SK-N-SH (cell line): ENCODE data around the gene C21orf91. TPM values are rescaled to one million over a fixed set of nuclear protein-coding genes. Genes with fewer than 3 reads are reported as not detected.

ENCODE experiments used
- CTCF ChIA-PET: fragments of 300-600, 350-600 bp; formaldehyde crosslinking; extraction: SDS; loops from one replicate; lab custom pipeline; 2021; lab: Yijun Ruan, JAX
- POLR2A ChIA-PET: fragments of 350-600 bp; sonication (Branson Sonifier 250); formaldehyde crosslinking; extraction: SDS; loops from one replicate; lab custom pipeline; 2020; ENCODE audit warnings: antibody characterized with exemption, inconsistent platforms; lab: Yijun Ruan, JAX
- DNase-seq: peaks from one replicate; pipeline ENCODE4 v3.0.0; 2012
- H2AFZ ChIP-seq: fragments of 200-600 bp; sonication (generic); 2 replicates; pipeline ENCODE4 v1.8.1; 2016; ENCODE audit warnings: antibody characterized with exemption, mild to moderate bottlenecking, low read depth
- H3F3A ChIP-seq: fragments of 200-600 bp; sonication (generic); replicated peaks from 2 replicates; pipeline ENCODE3; 2016; ENCODE audit warnings: antibody characterized with exemption, mild to moderate bottlenecking; ENCODE audit not compliant: insufficient read depth
- H3K27ac ChIP-seq, 2 experiments: fragments of 200-500 bp in 1 of 2; fragments of 200-600 bp in 1 of 2; sonication (Bioruptor generic) in 1 of 2; sonication (generic), shearing (Covaris generic) in 1 of 2; 2 replicates each; pipeline versions ENCODE4 v1.5.1 to v1.6.1; 2014 to 2016; ENCODE audit warnings: low read depth in 2 of 2, inconsistent platforms in 1 of 2, low read length in 1 of 2, mild to moderate bottlenecking in 1 of 2, mixed read lengths in 1 of 2
- H3K27me3 ChIP-seq: fragments of 200-600 bp; sonication (generic), shearing (Covaris generic); 2 replicates; pipeline ENCODE4 v1.6.1; 2016; ENCODE audit warnings: mixed run types; ENCODE audit not compliant: insufficient read depth
- H3K36me3 ChIP-seq, 2 experiments: fragments of 200-500 bp in 1 of 2; fragments of 200-600 bp in 1 of 2; sonication (Bioruptor generic) in 1 of 2; sonication (generic) in 1 of 2; replicated peaks in 1 of 2; 2 replicates each; pipeline versions ENCODE3 to v1.5.1; 2014 to 2016; ENCODE audit warnings: low read length in 1 of 2, mild to moderate bottlenecking in 1 of 2; ENCODE audit not compliant: insufficient read depth in 2 of 2, control insufficient read depth in 1 of 2
- H3K4me1 ChIP-seq, 2 experiments: fragments of 200-500 bp in 1 of 2; fragments of 200-600 bp in 1 of 2; sonication (Bioruptor generic) in 1 of 2; sonication (generic), shearing (Covaris generic) in 1 of 2; 2 replicates each; pipeline versions ENCODE4 v1.5.1 to v1.6.1; 2014 to 2016; ENCODE audit warnings: low read depth in 1 of 2, low read length in 1 of 2, mixed run types in 1 of 2; ENCODE audit not compliant: insufficient read depth in 2 of 2, control insufficient read depth in 1 of 2
- H3K4me2 ChIP-seq: fragments of 200-600 bp; sonication (generic), shearing (Covaris generic); 2 replicates; pipeline ENCODE4 v1.6.1; 2017; ENCODE audit warnings: mixed run types
- H3K4me3 ChIP-seq, 2 experiments: fragments of 200-500 bp in 1 of 2; fragments of 200-600 bp in 1 of 2; sonication (Bioruptor generic) in 1 of 2; sonication (generic), shearing (Covaris generic) in 1 of 2; 2 replicates each; pipeline versions ENCODE4 v1.5.1 to v1.8.1; 2014 to 2016; ENCODE audit warnings: low read depth in 2 of 2, inconsistent platforms in 1 of 2, low read length in 1 of 2, mild to moderate bottlenecking in 1 of 2, mixed read lengths in 1 of 2, moderate library complexity in 1 of 2
- H3K79me2 ChIP-seq: fragments of 200-600 bp; sonication (generic); 2 replicates; pipeline ENCODE4 v1.8.1; 2017; ENCODE audit warnings: mild to moderate bottlenecking; ENCODE audit not compliant: insufficient read depth
- H3K9ac ChIP-seq: fragments of 200-600 bp; sonication (generic); 2 replicates; pipeline ENCODE4 v1.6.1; 2017; ENCODE audit warnings: mixed run types
- H3K9me2 ChIP-seq: fragments of 200-600 bp; sonication (generic); 2 replicates; pipeline ENCODE4 v1.6.1; 2017; ENCODE audit warnings: mixed run types
- H3K9me3 ChIP-seq: fragments of 200-600 bp; sonication (generic); 2 replicates; pipeline ENCODE4 v1.6.1; 2017; ENCODE audit warnings: mixed run types, mild to moderate bottlenecking, moderate library complexity
- H4K20me1 ChIP-seq: fragments of 200-600 bp; sonication (generic); 2 replicates; pipeline ENCODE4 v1.6.1; 2017; ENCODE audit warnings: mild to moderate bottlenecking, mixed run types; ENCODE audit not compliant: insufficient read depth
- ELF1 ChIP-seq: IDR thresholded peaks from 2 replicates; pipeline ENCODE4 v1.4.0; 2012
- FOXJ3 ChIP-seq: sonication (generic); formaldehyde crosslinking; IDR thresholded peaks from 2 replicates; pipeline ENCODE4 v1.5.1; 2020; ENCODE audit warnings: mild to moderate bottlenecking, missing genetic modification reagents
- MEF2A ChIP-seq: IDR thresholded peaks from 2 replicates; pipeline ENCODE4 v1.4.0; 2012; ENCODE audit warnings: low read depth, borderline replicate concordance
- NFIC ChIP-seq: IDR thresholded peaks from 2 replicates; pipeline ENCODE4 v1.4.0; 2012; ENCODE audit warnings: borderline replicate concordance
- POLR2AphosphoS5 ChIP-seq: IDR thresholded peaks from 2 replicates; pipeline ENCODE4 v1.6.1; 2012; ENCODE audit warnings: low read depth, low read length
- RCOR1 ChIP-seq: fragments of 150-350 bp; IDR thresholded peaks from 2 replicates; pipeline ENCODE4 v1.6.1; 2017; ENCODE audit warnings: antibody characterized with exemption, low read length
- SIN3A ChIP-seq: IDR thresholded peaks from 2 replicates; pipeline ENCODE4 v1.6.1; 2012; ENCODE audit warnings: low read depth, mild to moderate bottlenecking, low read length, moderate library complexity, borderline replicate concordance
- TCF12 ChIP-seq: IDR thresholded peaks from 2 replicates; pipeline ENCODE4 v1.4.0; 2012
- TEAD4 ChIP-seq: IDR thresholded peaks from 2 replicates; pipeline ENCODE4 v1.4.0; 2012; ENCODE audit warnings: mild to moderate bottlenecking, borderline replicate concordance; ENCODE audit not compliant: insufficient read depth
- YY1 ChIP-seq: IDR thresholded peaks from 2 replicates; pipeline ENCODE4 v1.4.0; 2012; ENCODE audit warnings: low read depth, mild to moderate bottlenecking
- WGBS: methylation state at CpG from one replicate; pipeline ENCODE4 v1.1.6; 2017; ENCODE audit warnings: low lambda C conversion rate; 5-methylcytosine and 5-hydroxymethylcytosine counted together
- polyA plus RNA-seq, 3 experiments: library from polyadenylated mRNA; depleted of rRNA; stranded (reverse); fragments of >200 nt; gene quantifications; 2 replicates each; pipeline ENCODE4 v1.2.3, GENCODE V29; 2012
- TF ChIP-seq, protein P1 (sequence below): fragments of 200-600 bp; sonication (generic); IDR thresholded peaks from 2 replicates; pipeline ENCODE4 v1.6.1; 2017; ENCODE audit warnings: antibody characterized with exemption, mild to moderate bottlenecking, moderate library complexity
- TF ChIP-seq, protein P2 (sequence below): IDR thresholded peaks from 2 replicates; pipeline ENCODE4 v1.4.0; 2012; ENCODE audit warnings: low read depth, borderline replicate concordance

The C21orf91 gene
- polyA plus RNA-seq, 1 of the 3 experiments (the other 2 are of a cell fraction), result 2.2 TPM

DNA sequence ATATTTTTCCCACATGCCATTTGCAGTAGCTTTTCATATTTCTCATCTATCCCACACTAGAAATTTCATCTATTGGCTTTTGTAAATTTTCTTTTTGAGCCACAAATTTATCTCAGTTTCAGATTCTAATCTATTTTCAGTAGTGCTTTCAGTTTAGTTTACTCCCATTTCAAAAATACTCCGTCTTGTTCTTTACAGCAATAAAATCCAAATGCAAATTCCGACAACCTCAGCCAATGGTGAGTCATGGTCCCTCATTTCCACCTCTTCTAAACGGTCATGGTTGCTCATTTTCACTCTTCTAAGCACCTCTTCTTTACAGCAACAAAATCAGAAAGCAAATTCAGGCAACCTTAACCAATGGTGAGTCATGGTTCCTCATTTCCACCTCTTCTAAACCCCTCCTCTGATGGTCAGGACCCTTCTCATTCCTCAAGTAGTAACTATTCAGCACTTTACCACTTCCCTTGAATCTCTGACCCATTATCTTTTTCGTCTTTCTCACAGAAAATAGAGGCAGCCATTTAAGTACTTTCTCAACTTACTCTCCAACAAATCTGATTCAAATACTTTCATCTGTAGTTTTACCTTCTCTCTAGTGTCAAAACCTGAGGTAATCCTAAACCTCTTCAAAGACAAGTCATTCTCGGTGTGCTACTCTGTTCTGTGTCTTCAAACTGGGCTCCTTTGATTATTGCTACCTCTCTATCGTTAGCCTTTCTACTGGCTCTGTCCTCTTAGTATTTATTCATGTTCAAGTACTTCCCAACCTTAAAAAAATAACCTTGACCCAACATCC, 34.4 kb downstream of the C21orf91 start (continued):
- no peak for TF ChIP-seq TEAD4
- TF ChIP-seq TCF12, result no peak
- TF ChIP-seq NFIC, result no peak
- no peak for TF ChIP-seq RCOR1
- TF ChIP-seq, all 33 proteins: peak for 0

DNA sequence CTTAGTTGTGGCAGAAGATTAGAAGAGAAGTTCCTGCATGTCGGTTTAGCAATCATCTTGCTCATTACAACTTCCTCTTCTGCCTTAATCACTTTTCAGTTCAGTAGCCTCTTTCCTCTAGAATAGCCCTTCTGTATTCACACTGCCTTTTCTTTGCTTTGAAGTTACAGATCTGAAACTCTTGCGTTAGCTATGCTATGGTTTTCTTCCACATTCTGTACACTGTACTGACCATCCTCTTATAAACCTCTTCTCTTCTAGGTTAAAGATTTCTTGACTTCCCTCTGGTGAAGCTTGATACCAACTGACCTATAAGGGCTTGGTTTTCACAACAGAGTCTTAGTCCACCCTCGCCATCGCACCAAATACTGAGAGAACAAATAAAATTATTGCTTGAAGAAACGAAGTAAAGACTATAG, 35.0 kb downstream of the C21orf91 start:
- Histone ChIP-seq H3K4me2 (no peak overlapping the region), H3K9me2 (no peaks in the 10 kb centered on the region), H3K27me3 (no peaks in the 10 kb centered on the region), H3K36me3 (peaks cover 0 to 13% of the 10 kb centered on the region in 2 experiments), H4K20me1 (no peaks in the 10 kb centered on the region), H3K9ac (no peak overlapping the region), H3K4me1 (no peaks in the 10 kb centered on the region), H3K79me2 (no peaks in the 10 kb centered on the region), H3K4me3 (no peak overlapping the region), H3K27ac (no peak overlapping the region), H2AFZ (no peak overlapping the region), H3F3A (no peaks in the 10 kb centered on the region), H3K9me3 (0 out of 2 replicates have a peak, but pooled peaks cover 3% of the 10 kb centered on the region)
- no peak for DNase-seq
- WGBS, result 75% methylated on average over 5 of the region's 5 CpGs
- CTCF ChIA-PET, result interaction anchor here (0.6 kb wide), 1 partner anchor 23 kb away, joined by 3 read pairs; no protein-coding TSS in a partner anchor
- POLR2A ChIA-PET, result interaction anchor here (1.2 to 2.3 kb wide), 2 partner anchors 14 to 35 kb away, joined by 3 to 6 read pairs; partner anchors contain the start of gene C21orf91
- TF ChIP-seq POLR2AphosphoS5, result no peak
- TF ChIP-seq MEF2A, result no peak
- TF ChIP-seq, protein P1, sequence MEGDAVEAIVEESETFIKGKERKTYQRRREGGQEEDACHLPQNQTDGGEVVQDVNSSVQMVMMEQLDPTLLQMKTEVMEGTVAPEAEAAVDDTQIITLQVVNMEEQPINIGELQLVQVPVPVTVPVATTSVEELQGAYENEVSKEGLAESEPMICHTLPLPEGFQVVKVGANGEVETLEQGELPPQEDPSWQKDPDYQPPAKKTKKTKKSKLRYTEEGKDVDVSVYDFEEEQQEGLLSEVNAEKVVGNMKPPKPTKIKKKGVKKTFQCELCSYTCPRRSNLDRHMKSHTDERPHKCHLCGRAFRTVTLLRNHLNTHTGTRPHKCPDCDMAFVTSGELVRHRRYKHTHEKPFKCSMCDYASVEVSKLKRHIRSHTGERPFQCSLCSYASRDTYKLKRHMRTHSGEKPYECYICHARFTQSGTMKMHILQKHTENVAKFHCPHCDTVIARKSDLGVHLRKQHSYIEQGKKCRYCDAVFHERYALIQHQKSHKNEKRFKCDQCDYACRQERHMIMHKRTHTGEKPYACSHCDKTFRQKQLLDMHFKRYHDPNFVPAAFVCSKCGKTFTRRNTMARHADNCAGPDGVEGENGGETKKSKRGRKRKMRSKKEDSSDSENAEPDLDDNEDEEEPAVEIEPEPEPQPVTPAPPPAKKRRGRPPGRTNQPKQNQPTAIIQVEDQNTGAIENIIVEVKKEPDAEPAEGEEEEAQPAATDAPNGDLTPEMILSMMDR, result no peak
- no peak for TF ChIP-seq YY1
- no peak for TF ChIP-seq TEAD4
- no peak for TF ChIP-seq FOXJ3 (CRISPR knock-in tag)
- TF ChIP-seq NFIC, result no peak
- TF ChIP-seq SIN3A, result no peak
- TF ChIP-seq ELF1, result no peak
- TF ChIP-seq, protein P2, sequence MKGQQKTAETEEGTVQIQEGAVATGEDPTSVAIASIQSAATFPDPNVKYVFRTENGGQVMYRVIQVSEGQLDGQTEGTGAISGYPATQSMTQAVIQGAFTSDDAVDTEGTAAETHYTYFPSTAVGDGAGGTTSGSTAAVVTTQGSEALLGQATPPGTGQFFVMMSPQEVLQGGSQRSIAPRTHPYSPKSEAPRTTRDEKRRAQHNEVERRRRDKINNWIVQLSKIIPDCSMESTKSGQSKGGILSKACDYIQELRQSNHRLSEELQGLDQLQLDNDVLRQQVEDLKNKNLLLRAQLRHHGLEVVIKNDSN, result no peak
